Mucosa of rectum (tissue), 2 donors: ENCODE results near the gene OR1F1.

ENCODE experiments used
- H3K27ac ChIP-seq, 2 donors: one replicate each; pipeline ENCODE4 v1.7.0; 2013; ENCODE audit warnings: inconsistent platforms in 2 of 2, low read depth in 2 of 2, low read length in 2 of 2
- H3K27me3 ChIP-seq, 2 donors: one replicate each; pipeline ENCODE4 v1.7.0; 2013; ENCODE audit warnings: low read length in 2 of 2; ENCODE audit not compliant: control insufficient read depth in 2 of 2, insufficient read depth in 2 of 2
- H3K36me3 ChIP-seq, 2 donors: one replicate each; pipeline ENCODE4 v1.7.0; 2013; ENCODE audit warnings: low read length in 2 of 2; ENCODE audit not compliant: control insufficient read depth in 2 of 2, insufficient read depth in 2 of 2
- H3K4me1 ChIP-seq, 2 donors: one replicate each; pipeline ENCODE4 v1.7.0; 2013; ENCODE audit warnings: low read length in 2 of 2, mild to moderate bottlenecking in 1 of 2; ENCODE audit not compliant: control insufficient read depth in 2 of 2, insufficient read depth in 2 of 2
- H3K4me3 ChIP-seq, 2 donors: one replicate each; pipeline ENCODE4 v1.7.0; 2013; ENCODE audit warnings: low read length in 2 of 2
- H3K9ac ChIP-seq, 2 donors: one replicate each; pipeline ENCODE4 v1.7.0; 2013; ENCODE audit warnings: low read length in 2 of 2, low read depth in 1 of 2, mild to moderate bottlenecking in 1 of 2
- H3K9me3 ChIP-seq, 2 donors: one replicate each; pipeline ENCODE4 v1.7.0; 2013; ENCODE audit warnings: low read length in 2 of 2; ENCODE audit not compliant: control insufficient read depth in 2 of 2
- donor health status: healthy.
- donor health status: Normal muscosa, but diverticular disease.

The OR1F1 gene

GRCh38 chr16:3143598-3144320, 44.2 kb upstream of the OR1F1 start:
- no peaks in the 10 kb centered on the region for H3K9me3 ChIP-seq
- H3K4me1 ChIP-seq, result peaks cover 12 to 13% of the 10 kb centered on the region in 2 donors
- H3K36me3 ChIP-seq, result peaks cover 12 to 23% of the 10 kb centered on the region in 2 donors
- peak overlapping the region in 1 of 2 donors; percentile 40 for H3K9ac ChIP-seq
- H3K27ac ChIP-seq, result peak overlapping the region; percentile 23 to 56
- H3K4me3 ChIP-seq, result peak overlapping the region in 1 of 2 donors; percentile 22
- H3K27me3 ChIP-seq, result no peaks in the 10 kb centered on the region

DNA sequence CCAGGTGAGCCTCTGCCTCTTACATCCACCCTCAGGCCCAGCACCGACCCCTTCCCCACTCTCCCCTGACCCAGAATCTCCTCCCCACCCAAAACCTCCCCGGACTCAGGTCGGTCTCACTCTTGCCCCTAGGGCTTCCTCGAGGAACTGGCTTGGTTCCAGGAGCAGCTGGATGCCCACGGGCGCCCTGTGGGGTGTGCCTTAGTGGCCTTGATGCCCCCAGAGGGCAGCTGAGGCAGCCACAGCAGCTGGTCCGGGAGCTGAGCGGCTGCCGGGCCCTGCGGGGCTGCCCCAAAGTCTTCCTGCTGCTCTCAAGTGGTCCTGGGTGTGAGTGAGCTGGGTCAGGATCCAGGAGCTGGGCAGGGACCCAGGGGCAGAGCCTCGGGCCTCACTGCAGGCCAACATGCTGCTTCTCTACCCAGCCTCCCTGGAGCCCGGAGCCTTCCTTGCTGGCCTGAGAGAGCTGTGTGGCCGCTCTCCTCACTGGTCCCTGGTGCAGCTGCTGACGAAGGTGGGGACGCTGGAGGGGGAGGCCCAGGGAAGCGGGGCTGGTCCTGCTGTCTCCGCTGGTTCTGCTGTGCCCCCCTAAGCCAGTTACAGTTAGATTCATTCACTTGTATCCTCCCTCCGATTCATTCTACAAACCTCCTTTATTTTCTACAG, 43.6 kb upstream of the OR1F1 start:
- H3K4me1 ChIP-seq, result peaks cover 12 to 18% of the 10 kb centered on the region in 2 donors
- peak overlapping the region in 1 of 2 donors; percentile 40 for H3K9ac ChIP-seq
- H3K9me3 ChIP-seq, result no peaks in the 10 kb centered on the region
- no peaks in the 10 kb centered on the region for H3K27me3 ChIP-seq
- peaks cover 8 to 19% of the 10 kb centered on the region in 2 donors for H3K36me3 ChIP-seq
- H3K27ac ChIP-seq, result peak overlapping the region in 1 of 2 donors; percentile 56
- H3K4me3 ChIP-seq, result no peak overlapping the region

- Histone ChIP-seq H3K36me3 (peaks cover 8 to 19% of the 10 kb centered on the region in 2 donors), H3K4me3 (no peak overlapping the region), H3K9ac (no peak overlapping the region)
Measured at GRCh38 chr16:3145151-3145550, 42.9 kb upstream of the OR1F1 start.

DNA sequence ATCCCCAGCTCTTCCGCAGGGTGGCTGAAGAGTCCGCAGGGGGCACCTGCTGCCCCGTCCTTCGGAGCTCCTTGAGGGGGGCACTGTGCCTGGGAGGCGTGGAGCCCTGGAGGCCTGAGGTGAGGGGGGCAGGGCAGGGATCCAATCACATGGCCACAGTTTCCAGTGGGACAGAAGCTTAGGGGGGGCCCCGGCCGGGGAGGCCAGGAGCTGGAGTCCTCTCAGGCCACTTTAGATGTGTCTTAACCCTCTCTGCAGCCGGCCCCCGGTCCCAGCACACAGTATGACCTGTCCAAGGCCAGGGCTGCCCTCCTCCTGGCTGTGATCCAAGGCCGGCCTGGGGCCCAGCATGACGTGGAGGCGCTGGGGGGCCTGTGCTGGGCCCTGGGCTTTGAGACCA, 42.3 kb upstream of the OR1F1 start:
- Histone ChIP-seq H3K4me3 (no peak overlapping the region), H3K36me3 (peaks cover 8 to 19% of the 10 kb centered on the region in 2 donors), H3K27ac (no peak overlapping the region), H3K9ac (no peak overlapping the region), H3K4me1 (peaks cover 19 to 26% of the 10 kb centered on the region in 2 donors), H3K9me3 (no peaks in the 10 kb centered on the region), H3K27me3 (no peaks in the 10 kb centered on the region)

More at GRCh38 chr16:3145151-3145550, 42.9 kb upstream of the OR1F1 start:
- Histone ChIP-seq H3K27ac (no peak overlapping the region), H3K4me1 (peaks cover 17 to 23% of the 10 kb centered on the region in 2 donors), H3K27me3 (no peaks in the 10 kb centered on the region), H3K9me3 (no peaks in the 10 kb centered on the region)

- Histone ChIP-seq H3K27me3 (no peaks in the 10 kb centered on the region), H3K36me3 (peaks cover 4 to 5% of the 10 kb centered on the region in 2 donors), H3K27ac (no peak overlapping the region), H3K9ac (no peak overlapping the region), H3K4me1 (peaks cover 26 to 29% of the 10 kb centered on the region in 2 donors), H3K9me3 (no peaks in the 10 kb centered on the region), H3K4me3 (no peak overlapping the region)
Measured at GRCh38 chr16:3147046-3147756, 40.8 kb upstream of the OR1F1 start.

- no peaks in the 10 kb centered on the region for H3K9me3 ChIP-seq
Measured at GRCh38 chr16:3147757-3148104, 40.3 kb upstream of the OR1F1 start.

DNA sequence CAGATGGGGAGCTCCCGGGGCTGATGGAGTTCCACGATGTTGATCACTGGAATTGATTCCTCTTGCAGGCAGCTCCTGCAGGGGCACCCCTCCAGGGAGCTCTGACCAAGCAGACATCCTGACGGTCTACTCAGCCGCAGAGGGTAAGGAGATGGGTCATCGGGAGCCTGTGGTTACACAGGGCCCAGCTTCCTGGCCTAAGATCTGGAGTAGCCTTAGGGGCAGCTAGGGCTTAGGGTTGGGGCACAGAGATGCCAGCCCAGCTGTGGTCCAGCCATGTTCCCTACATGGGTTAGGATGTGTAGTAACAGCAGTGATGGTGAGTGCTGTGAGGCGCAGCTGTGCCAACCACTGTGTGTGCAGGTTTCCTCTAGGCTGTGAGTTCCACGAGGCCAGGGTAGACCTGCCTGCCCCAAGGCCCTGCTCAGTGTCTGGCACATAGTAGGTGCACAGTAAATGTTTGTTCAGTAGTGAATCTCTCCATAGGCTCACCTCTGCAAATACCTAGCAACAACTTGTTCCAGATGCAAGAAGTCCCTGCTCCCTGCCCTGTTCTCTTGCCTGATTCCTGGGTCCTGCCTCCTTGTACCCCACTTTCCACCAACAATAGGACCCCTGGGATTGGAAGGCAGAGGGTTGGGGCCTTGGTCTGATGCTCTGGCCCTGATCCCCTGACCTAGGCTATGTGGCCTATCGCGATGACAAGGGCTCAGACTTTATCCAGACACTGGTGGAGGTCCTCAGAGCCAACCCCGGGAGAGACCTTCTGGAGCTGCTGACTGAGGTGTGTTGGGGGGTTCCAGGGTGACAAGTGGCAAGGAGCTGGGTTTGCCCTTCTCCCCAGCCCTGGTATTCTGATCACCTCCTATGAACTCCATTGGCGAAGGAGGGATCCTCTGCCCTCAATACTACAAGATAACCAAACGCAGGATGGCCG, 39.5 kb upstream of the OR1F1 start:
- peak overlapping the region in 1 of 2 donors; percentile 87 for H3K9ac ChIP-seq
- no peak overlapping the region for H3K27ac ChIP-seq
- no peaks in the 10 kb centered on the region for H3K36me3 ChIP-seq

More at GRCh38 chr16:3147757-3148104, 40.3 kb upstream of the OR1F1 start:
- Histone ChIP-seq H3K9ac (no peak overlapping the region), H3K27ac (no peak overlapping the region), H3K36me3 (no peaks in the 10 kb centered on the region), H3K4me3 (no peak overlapping the region), H3K27me3 (no peaks in the 10 kb centered on the region), H3K4me1 (peaks cover 27 to 29% of the 10 kb centered on the region in 2 donors)

GRCh38 chr16:3149193-3149530, 38.8 kb upstream of the OR1F1 start:
- peak overlapping the region in 1 of 2 donors; percentile 82 for H3K4me3 ChIP-seq
- no peaks in the 10 kb centered on the region for H3K36me3 ChIP-seq
- H3K9me3 ChIP-seq, result no peaks in the 10 kb centered on the region
- H3K27me3 ChIP-seq, result no peaks in the 10 kb centered on the region
- H3K9ac ChIP-seq, result peak overlapping the region in 1 of 2 donors; percentile 87
- peaks cover 20 to 21% of the 10 kb centered on the region in 2 donors for H3K4me1 ChIP-seq
- peak overlapping the region; percentile 88 to 89 for H3K27ac ChIP-seq

More for the DNA sequence above, 39.5 kb upstream of the OR1F1 start:
- H3K27me3 ChIP-seq, result no peaks in the 10 kb centered on the region
- H3K9me3 ChIP-seq, result no peaks in the 10 kb centered on the region
- H3K4me3 ChIP-seq, result no peak overlapping the region
- peaks cover 25% of the 10 kb centered on the region in 2 donors for H3K4me1 ChIP-seq

- Histone ChIP-seq H3K4me1 (peaks cover 15% of the 10 kb centered on the region in 2 donors), H3K27ac (peak overlapping the region; percentile 88 to 89), H3K9me3 (no peaks in the 10 kb centered on the region), H3K9ac (peak overlapping the region; percentile 74 to 87), H3K27me3 (no peaks in the 10 kb centered on the region), H3K4me3 (peak overlapping the region; percentile 82 to 88), H3K36me3 (no peaks in the 10 kb centered on the region)
Measured at GRCh38 chr16:3149630-3150345, 38.2 kb upstream of the OR1F1 start.
